Gastroesophageal sphincter (tissue), 4 donors: ENCODE data around the gene SLC17A5. TPM values are rescaled to one million over a fixed set of nuclear protein-coding genes. Genes with fewer than 3 reads are reported as not detected.
"Not testable (repeated sequence)": the region's sequence is repeated elsewhere in the genome, so short reads cannot be mapped to it uniquely, and the experiment has no call there.

ENCODE experiments used
- ATAC-seq: fragments of 150-250 bp; one replicate; pipeline ENCODE4 v1.9.1; 2016; ENCODE audit warnings: mild to moderate bottlenecking, moderate library complexity
- H3K27ac ChIP-seq, 4 donors: fragments of 200-600 bp; sonication (generic) in 3 of 4; 1 replicate in 3 of 4; 2 replicates in 1 of 4; pipeline ENCODE4 v1.5.1; 2016 to 2019
- H3K27me3 ChIP-seq: fragments of 200-600 bp; sonication (generic); one replicate; pipeline ENCODE4 v1.5.1; 2019
- H3K36me3 ChIP-seq, 2 donors: fragments of 200-600 bp; sonication (generic); one replicate each; pipeline ENCODE4 v1.5.1; 2019; ENCODE audit warnings: control low read depth in 1 of 2
- H3K4me1 ChIP-seq, 3 donors: fragments of 200-600 bp; sonication (generic); 1 replicate in 2 of 3; 2 replicates in 1 of 3; pipeline ENCODE4 v1.5.1; 2016 to 2019; ENCODE audit warnings: control low read depth in 2 of 3
- H3K4me3 ChIP-seq, 2 donors: fragments of 200-600 bp; sonication (generic); one replicate each; pipeline ENCODE4 v1.5.1; 2019; ENCODE audit warnings: mild to moderate bottlenecking in 1 of 2, moderate library complexity in 1 of 2
- H3K9me3 ChIP-seq, 3 donors: fragments of 200-600 bp; sonication (generic); one replicate each; pipeline ENCODE4 v1.5.1; 2017 to 2019; ENCODE audit warnings: control low read depth in 2 of 3
- EP300 ChIP-seq: sonication (generic); formaldehyde crosslinking; IDR thresholded peaks from one replicate; pipeline ENCODE4 v1.6.1; 2017; ENCODE audit warnings: antibody characterized with exemption, mild to moderate bottlenecking
- POLR2A ChIP-seq, 2 donors: fragments of 450-650 bp; IDR thresholded peaks; one replicate each; pipeline ENCODE4 v1.6.1; 2017; ENCODE audit warnings: antibody characterized with exemption in 2 of 2, mild to moderate bottlenecking in 2 of 2, moderate library complexity in 1 of 2
- POLR2AphosphoS5 ChIP-seq: sonication (generic); formaldehyde crosslinking; IDR thresholded peaks from one replicate; pipeline ENCODE4 v1.6.1; 2017; ENCODE audit warnings: antibody characterized with exemption
- WGBS, 2 donors: methylation state at CpG; one replicate each; pipeline ENCODE4 v1.1.5; 2018; ENCODE audit warnings: low coverage in 1 of 2; 5-methylcytosine and 5-hydroxymethylcytosine counted together
- total RNA-seq, 4 donors: library from RNA; depleted of rRNA; stranded (reverse); fragments of >200 nt; gene quantifications; one replicate each; pipeline ENCODE4 v1.1.0, GENCODE V29; 2016
- TF ChIP-seq, protein P1 (sequence below), 4 experiments: fragments of 200-600 bp in 2 of 4; fragments of 450-650 bp in 2 of 4; sonication (generic) in 1 of 4; IDR thresholded peaks; one replicate each; pipeline ENCODE4 v1.5.1; 2017 to 2019; ENCODE audit warnings: antibody characterized with exemption in 4 of 4, mild to moderate bottlenecking in 2 of 4, moderate library complexity in 2 of 4

The SLC17A5 gene
- total RNA-seq, 4 donors from 2014 or later, result 11.2 to 18.9 (median 14.6) TPM

DNA sequence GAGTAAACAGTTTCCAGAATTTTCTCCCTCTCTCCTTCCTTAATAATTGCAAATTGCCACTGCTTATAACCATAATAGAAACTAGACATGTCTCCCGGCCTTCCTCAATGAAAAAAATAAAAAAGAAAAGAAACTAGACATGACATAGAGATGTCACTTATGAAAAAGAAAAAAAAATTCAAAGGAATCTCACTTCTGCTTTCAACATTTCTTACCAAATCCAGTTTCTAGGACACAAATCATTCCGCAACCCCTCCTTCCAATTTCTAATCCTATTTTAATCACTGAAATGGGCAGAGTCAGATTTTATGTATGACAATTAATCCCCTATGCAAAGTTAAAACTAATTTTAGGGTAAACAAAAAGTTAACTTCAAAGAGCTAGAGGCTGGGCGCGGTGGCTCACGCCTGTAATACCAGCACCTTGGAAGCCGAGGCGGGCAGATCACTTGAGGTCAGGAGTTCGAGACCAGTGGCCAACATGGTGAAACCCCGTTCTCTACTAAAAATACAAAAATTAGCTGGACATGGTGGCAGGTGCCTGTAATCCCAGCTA, 92.9 kb downstream of the SLC17A5 start:
- Histone ChIP-seq H3K27ac (no peak overlapping the region), H3K4me1 (no peaks in the 10 kb centered on the region), H3K9me3 (no peaks in the 10 kb centered on the region), H3K27me3 (no peaks in the 10 kb centered on the region), H3K4me3 (no peak overlapping the region), H3K36me3 (no peaks in the 10 kb centered on the region)
- TF ChIP-seq, protein P1, sequence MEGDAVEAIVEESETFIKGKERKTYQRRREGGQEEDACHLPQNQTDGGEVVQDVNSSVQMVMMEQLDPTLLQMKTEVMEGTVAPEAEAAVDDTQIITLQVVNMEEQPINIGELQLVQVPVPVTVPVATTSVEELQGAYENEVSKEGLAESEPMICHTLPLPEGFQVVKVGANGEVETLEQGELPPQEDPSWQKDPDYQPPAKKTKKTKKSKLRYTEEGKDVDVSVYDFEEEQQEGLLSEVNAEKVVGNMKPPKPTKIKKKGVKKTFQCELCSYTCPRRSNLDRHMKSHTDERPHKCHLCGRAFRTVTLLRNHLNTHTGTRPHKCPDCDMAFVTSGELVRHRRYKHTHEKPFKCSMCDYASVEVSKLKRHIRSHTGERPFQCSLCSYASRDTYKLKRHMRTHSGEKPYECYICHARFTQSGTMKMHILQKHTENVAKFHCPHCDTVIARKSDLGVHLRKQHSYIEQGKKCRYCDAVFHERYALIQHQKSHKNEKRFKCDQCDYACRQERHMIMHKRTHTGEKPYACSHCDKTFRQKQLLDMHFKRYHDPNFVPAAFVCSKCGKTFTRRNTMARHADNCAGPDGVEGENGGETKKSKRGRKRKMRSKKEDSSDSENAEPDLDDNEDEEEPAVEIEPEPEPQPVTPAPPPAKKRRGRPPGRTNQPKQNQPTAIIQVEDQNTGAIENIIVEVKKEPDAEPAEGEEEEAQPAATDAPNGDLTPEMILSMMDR (IDR thresholded peaks at IDR 0.05), result no peak
- TF ChIP-seq POLR2A (IDR thresholded peaks at IDR 0.05) (no peak), EP300 (no peak), POLR2AphosphoS5 (no peak)
- ATAC-seq, result no peak
- 84 to 90% methylated on average over 6 to 9 of the region's 9 CpGs for WGBS, 2 donors

DNA sequence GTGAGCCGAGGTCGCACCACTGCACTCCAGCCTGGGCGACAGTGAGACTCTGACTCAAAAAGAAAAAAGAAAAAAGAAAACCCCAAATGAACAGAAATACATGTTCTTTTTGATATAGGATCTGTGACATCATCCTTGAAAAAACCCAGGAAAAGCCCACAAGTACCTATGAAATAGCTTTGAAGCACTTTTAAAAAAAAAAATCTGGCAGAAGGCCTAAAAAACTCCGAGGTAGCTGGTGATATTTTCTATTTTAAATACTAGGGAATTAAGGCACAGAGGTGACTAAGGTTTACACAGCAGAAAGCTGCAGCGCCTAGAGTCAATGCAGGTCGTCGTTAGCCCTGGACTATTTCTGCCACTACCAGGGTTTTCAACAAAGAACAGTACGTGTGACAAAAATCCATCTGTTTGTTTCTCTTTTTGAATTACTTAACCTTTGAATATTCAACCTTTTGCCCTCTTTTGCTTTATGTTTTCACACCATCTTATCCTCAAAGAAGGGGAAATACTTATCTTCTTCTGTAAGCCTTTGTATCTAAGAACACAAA, 93.5 kb downstream of the SLC17A5 start:
- no peak overlapping the region for H3K27ac ChIP-seq
- 45 to 53% methylated on average over 5 to 7 of the region's 8 CpGs for WGBS, 2 donors
- H3K27me3 ChIP-seq, result no peaks in the 10 kb centered on the region
- H3K9me3 ChIP-seq, result no peaks in the 10 kb centered on the region
- no peak overlapping the region for H3K4me3 ChIP-seq
- no peaks in the 10 kb centered on the region for H3K36me3 ChIP-seq
- H3K4me1 ChIP-seq, result no peaks in the 10 kb centered on the region
- TF ChIP-seq, protein P1 (IDR thresholded peaks at IDR 0.05), result no peak
- no peak for TF ChIP-seq POLR2A (IDR thresholded peaks at IDR 0.05)
- no peak for TF ChIP-seq EP300
- no peak for TF ChIP-seq POLR2AphosphoS5
- no peak for ATAC-seq

DNA sequence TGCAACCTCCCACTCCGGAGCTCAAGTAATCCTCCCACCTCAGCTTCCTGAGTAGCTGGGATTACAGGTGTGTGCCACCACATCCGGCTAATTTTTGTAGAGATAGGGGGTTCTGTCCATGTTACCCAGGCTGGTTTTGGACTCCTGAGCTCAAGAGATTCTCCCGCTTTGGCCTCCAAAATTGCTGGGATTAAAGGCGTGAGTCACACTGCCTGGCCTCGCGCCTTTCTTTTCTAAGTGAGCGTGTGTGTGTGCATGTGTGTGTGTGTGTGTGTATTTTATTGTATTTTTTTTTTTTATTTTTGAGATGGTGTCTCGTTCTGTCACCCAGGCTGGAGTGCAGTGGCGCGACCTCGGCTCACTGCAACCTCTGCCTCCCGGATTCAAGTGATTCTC, 94.4 kb downstream of the SLC17A5 start:
- H3K9me3 ChIP-seq, H3K27me3 ChIP-seq, H3K36me3 ChIP-seq, H3K4me1 ChIP-seq, ATAC-seq, H3K4me3 ChIP-seq, H3K27ac ChIP-seq: not testable (repeated sequence)
- WGBS, 2 donors, result 90 to 99% methylated on average over 2 to 10 of the region's 12 CpGs

DNA sequence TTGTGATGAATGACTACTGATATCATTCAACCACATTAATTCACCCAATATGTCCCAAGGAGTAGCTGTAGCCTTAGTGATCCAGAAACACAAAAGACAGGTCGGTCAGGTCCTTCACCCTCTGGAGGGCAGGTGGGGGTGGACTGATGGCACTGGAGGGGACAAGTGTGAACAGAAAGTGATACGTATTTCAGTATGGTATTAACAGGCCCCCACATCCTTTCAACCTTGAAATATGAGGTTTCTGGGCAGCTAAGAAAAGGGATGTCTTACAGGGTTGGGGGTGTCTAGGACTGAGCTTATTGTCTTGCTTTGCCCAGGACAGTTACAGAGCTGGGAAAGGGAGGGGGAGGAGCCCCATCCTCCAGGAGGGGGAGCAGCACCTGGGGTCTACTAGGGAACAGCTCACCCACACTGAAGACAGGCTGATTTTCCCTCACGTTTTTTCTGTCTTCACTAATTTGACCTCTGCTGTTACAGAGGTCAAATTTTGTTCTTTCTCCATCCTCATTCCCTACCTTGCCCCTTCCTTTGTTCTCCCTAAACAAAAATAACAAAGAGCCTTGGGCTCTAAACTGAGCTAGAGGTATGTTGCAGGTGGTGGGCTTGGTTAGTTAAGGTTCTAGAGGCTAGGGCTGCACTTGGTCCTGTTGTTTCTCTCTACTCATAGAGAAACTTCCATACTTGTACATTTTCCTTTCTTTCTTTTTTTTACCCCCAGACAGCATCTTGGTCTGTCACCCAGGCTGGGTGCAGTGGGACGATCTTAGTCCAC, 95.0 kb downstream of the SLC17A5 start:
- Histone ChIP-seq H3K9me3 (no peaks in the 10 kb centered on the region), H3K27me3 (no peaks in the 10 kb centered on the region), H3K27ac (no peak overlapping the region), H3K36me3 (no peaks in the 10 kb centered on the region), H3K4me3 (no peak overlapping the region), H3K4me1 (no peaks in the 10 kb centered on the region)
- no peak for ATAC-seq
- TF ChIP-seq EP300 (no peak), POLR2A (IDR thresholded peaks at IDR 0.05) (no peak), POLR2AphosphoS5 (no peak)
- TF ChIP-seq, protein P1 (IDR thresholded peaks at IDR 0.05), result no peak
- 20 to 76% methylated on average over 1 to 4 of the region's 4 CpGs for WGBS, 2 donors

DNA sequence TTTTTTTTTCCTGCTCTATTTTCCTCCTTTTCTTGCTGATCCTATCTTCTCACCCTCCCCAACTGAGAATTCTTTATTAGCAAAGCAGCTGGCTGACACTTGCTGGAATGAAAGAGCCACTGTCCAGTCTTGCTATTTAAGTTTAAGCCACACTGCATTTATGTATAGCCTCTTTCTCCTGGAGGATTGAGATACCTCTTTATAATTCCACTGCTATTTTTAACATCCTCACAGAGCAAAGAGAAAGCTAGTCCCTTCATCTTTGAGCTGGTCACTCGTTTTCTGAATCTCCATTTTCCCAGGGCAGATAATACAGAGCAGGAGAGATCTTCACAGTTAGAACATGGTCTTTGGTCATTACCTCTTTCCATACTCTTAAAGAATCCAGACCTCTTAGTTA, 97.0 kb downstream of the SLC17A5 start:
- H3K27ac ChIP-seq, result no peak overlapping the region
- no peaks in the 10 kb centered on the region for H3K27me3 ChIP-seq
- no peaks in the 10 kb centered on the region for H3K9me3 ChIP-seq
- WGBS, 2 donors, result 18 to 33% methylated on average over 1 of the region's 1 CpG
- no peaks in the 10 kb centered on the region for H3K4me1 ChIP-seq
- ATAC-seq, result no peak
- no peaks in the 10 kb centered on the region for H3K36me3 ChIP-seq
- H3K4me3 ChIP-seq, result no peak overlapping the region
- TF ChIP-seq, protein P1 (IDR thresholded peaks at IDR 0.05), result no peak
- TF ChIP-seq POLR2AphosphoS5 (no peak), EP300 (no peak), POLR2A (IDR thresholded peaks at IDR 0.05) (no peak)

DNA sequence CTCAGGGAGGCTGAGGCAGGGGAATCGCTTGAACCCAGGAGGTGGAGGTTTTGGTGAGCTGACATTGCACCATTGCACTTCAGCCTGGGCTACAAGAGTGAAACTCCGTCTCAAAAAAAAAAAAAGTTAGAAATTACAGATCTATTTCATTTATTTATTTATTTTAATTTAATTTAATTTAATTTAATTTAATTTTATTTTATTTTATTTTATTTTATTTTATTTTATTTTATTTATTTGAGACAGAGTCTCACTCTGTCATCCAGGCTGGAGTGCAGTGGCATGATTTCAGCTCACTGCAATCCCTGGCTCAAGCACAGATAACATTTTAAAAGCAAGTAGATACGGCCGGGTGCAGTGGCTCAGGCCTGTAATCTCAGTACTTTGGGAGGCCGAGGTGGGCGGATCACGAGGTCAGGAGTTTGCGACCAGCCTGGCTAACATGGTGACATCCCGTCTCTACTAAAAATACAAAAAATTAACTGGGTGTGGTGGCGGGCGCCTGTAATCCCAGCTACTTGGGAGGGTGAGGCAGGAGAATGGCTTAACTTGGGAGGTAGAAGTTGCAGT, 98.3 kb downstream of the SLC17A5 start:
- not testable (repeated sequence) for H3K27me3 ChIP-seq, H3K36me3 ChIP-seq, H3K4me1 ChIP-seq, H3K4me3 ChIP-seq, ATAC-seq, H3K27ac ChIP-seq, H3K9me3 ChIP-seq
- 92 to 98% methylated on average over 7 to 10 of the region's 11 CpGs for WGBS, 2 donors

DNA sequence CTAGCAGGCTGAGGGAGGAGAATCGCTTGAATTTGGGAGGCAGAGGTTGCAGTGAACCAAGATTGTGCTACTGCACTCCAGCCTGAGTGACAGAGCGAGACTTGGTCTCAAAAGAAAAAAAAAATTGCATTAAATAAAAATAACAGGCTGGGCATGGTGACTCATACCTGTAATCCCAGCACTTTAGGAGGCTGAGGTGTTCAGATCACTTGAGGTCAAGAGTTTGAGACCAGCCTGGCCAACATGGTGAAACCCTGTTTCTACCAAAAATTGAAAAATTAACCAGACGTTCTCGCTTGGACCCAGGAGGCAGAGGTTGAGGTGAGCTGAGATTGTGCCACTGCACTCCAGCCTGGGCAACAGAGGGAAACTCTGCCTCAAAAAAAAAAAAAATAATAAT, 102.7 kb downstream of the SLC17A5 start:
- ATAC-seq, H3K27me3 ChIP-seq, H3K4me3 ChIP-seq, H3K36me3 ChIP-seq, H3K9me3 ChIP-seq, H3K27ac ChIP-seq, H3K4me1 ChIP-seq: not testable (repeated sequence)
- WGBS, 2 donors, result 75 to 96% methylated on average over 4 of the region's 4 CpGs
